ENCODE measurements around the gene SLC49A4.

GRCh38 chr3:122920986-122921385, 126.1 kb downstream of the SLC49A4 start:
- no peak for TF ChIP-seq EZH2phosphoT487 (IDR thresholded peaks at IDR 0.05; ENCODE audit: low read depth, severe bottlenecking, unreplicated experiment)
- no peak for TF ChIP-seq EZH2 (IDR thresholded peaks at IDR 0.05; ENCODE audit: borderline replicate concordance)

Measured in hepatocyte (in vitro differentiated cells).